GM10847 (cell line): Measurements from ENCODE around the gene GALNS.

Experiments used
- POLR2A ChIP-seq: IDR thresholded peaks from 2 replicates; pipeline ENCODE4 v1.6.1; 2011; ENCODE audit not compliant: insufficient read length; ENCODE audit errors: extremely low read depth

Gene GALNS

GRCh38 chr16:88824256-88825077 lies 32.3 kb downstream of the GALNS start:
- no peak for TF ChIP-seq POLR2A

GRCh38 chr16:88822281-88823040 lies 34.3 kb downstream of the GALNS start:
- no peak for TF ChIP-seq POLR2A

GRCh38 chr16:88821168-88821850 lies 35.4 kb downstream of the GALNS start:
- TF ChIP-seq POLR2A: no peak

- no peak for TF ChIP-seq POLR2A
These were observed 36.2 kb downstream of the GALNS start for GRCh38 chr16:88820385-88821025.

- TF ChIP-seq POLR2A: no peak
These were observed 37.6 kb downstream of the GALNS start for GRCh38 chr16:88819126-88819525.

GRCh38 chr16:88818575-88818874 lies 38.2 kb downstream of the GALNS start:
- TF ChIP-seq POLR2A: no peak

GRCh38 chr16:88817785-88818574 lies 38.8 kb downstream of the GALNS start:
- TF ChIP-seq POLR2A: no peak

- TF ChIP-seq POLR2A: no peak
These were observed 39.8 kb downstream of the GALNS start for GRCh38 chr16:88816736-88817535.

- TF ChIP-seq POLR2A: no peak
These were observed 40.7 kb downstream of the GALNS start for GRCh38 chr16:88815901-88816589.

- TF ChIP-seq POLR2A: no peak
These were observed 41.5 kb downstream of the GALNS start for GRCh38 chr16:88815227-88815626.

- no peak for TF ChIP-seq POLR2A
These were observed 42.6 kb downstream of the GALNS start for GRCh38 chr16:88814144-88814502.

GRCh38 chr16:88813269-88814143 lies 43.2 kb downstream of the GALNS start:
- no peak for TF ChIP-seq POLR2A
